HCT116 (cell line): ENCODE results near the gene POC1A.

Source experiments
- CTCF ChIP-seq, 3 experiments: fragments of 200-600 bp in 1 of 3; sonication (generic) in 1 of 3; IDR thresholded peaks in 2 of 3; conservative IDR thresholded peaks in 1 of 3; 2 replicates each; pipeline ENCODE4 v1.5.1; 2012 to 2017; ENCODE audit warnings: low read depth in 2 of 3, low read length in 2 of 3, antibody characterized with exemption in 1 of 3, borderline replicate concordance in 1 of 3, control low read depth in 1 of 3, mild to moderate bottlenecking in 1 of 3, mixed read lengths in 1 of 3, mixed run types in 1 of 3, moderate library complexity in 1 of 3; ENCODE audit not compliant: insufficient read depth in 1 of 3
- EZH2 ChIP-seq: fragments of 200-600 bp; sonication (generic); IDR thresholded peaks from 2 replicates; pipeline ENCODE4 v1.6.1; 2017; ENCODE audit warnings: antibody characterized with exemption, mixed run types
- POLR2AphosphoS5 ChIP-seq: IDR thresholded peaks from 2 replicates; pipeline ENCODE4 v1.6.1; 2011; ENCODE audit warnings: mild to moderate bottlenecking, low read depth, low read length, moderate library complexity

DNA sequence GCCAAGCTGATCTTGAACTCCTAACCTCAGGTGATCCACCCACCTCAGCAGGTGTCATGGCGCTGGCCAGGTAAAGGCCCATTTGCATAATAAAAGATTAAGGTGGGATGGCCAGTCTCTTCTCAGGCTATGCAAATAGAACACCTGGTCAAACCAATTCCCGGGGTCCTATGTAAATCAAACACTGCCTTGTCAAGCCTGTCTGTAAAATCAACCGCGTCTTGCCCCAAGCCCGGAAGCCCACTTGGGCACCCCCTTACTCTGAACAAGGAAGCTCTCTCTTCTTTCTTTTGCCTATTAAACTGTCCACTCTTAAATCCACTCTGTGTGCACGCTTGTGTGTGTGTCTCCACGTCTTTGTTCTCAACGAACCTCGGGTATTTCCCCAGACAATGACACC lies 13.0 kb upstream of the POC1A start:
- no peak for TF ChIP-seq CTCF (IDR thresholded peaks at IDR 0.05 in 2 of 3, conservative IDR thresholded peaks at IDR 0.05 in 1 of 3; ENCODE audit: borderline replicate concordance in 1 of 3, insufficient read depth in 1 of 3, low read depth in 2 of 3, low read length in 2 of 3)
- no peak for TF ChIP-seq EZH2
- no peak for TF ChIP-seq POLR2AphosphoS5
